BJ (cell line): ENCODE results near the gene IMP4. TPM values are rescaled to one million over a fixed set of nuclear protein-coding genes. Genes with fewer than 3 reads are reported as not detected.

ENCODE experiments used
- CTCF ChIA-PET: fragments of 350-600 bp; formaldehyde crosslinking; extraction: SDS; loops from one replicate; lab custom pipeline; 2021; ENCODE audit warnings: antibody characterized with exemption, inconsistent platforms; lab: Yijun Ruan, JAX
- POLR2A ChIA-PET: fragments of 300-600 bp; sonication (Branson Sonifier 250); formaldehyde crosslinking; extraction: SDS; loops from one replicate; lab custom pipeline; 2021; ENCODE audit warnings: antibody characterized with exemption; lab: Charles Lee
- DNase-seq: peaks from one replicate; pipeline ENCODE4 v3.0.0-alpha.2; 2011; ENCODE audit warnings: low read depth
- H3K27me3 ChIP-seq: 2 replicates; pipeline ENCODE4 v1.6.0; 2011; ENCODE audit warnings: low read length; ENCODE audit not compliant: control insufficient read depth, insufficient read depth
- H3K36me3 ChIP-seq: 2 replicates; pipeline ENCODE4 v1.5.1; 2011; ENCODE audit warnings: low read length; ENCODE audit not compliant: control insufficient read depth, insufficient read depth
- H3K4me3 ChIP-seq: 2 replicates; pipeline ENCODE4 v1.5.1; 2011; ENCODE audit warnings: low read depth, mild to moderate bottlenecking, control low read depth, low read length
- polyA plus RNA-seq: library from polyadenylated mRNA; depleted of rRNA; stranded (reverse); fragments of >200 nt; gene quantifications from 2 replicates; pipeline ENCODE4 v1.2.3, GENCODE V29; 2011
- TF ChIP-seq, protein P1 (sequence below): IDR thresholded peaks from 2 replicates; pipeline ENCODE4 v1.5.1; 2011; ENCODE audit warnings: low read depth, mild to moderate bottlenecking, control low read depth, inconsistent platforms, low read length, moderate library complexity; ENCODE audit not compliant: insufficient read depth

IMP4 gene
- polyA plus RNA-seq, 1 experiment: 144 TPM

DNA sequence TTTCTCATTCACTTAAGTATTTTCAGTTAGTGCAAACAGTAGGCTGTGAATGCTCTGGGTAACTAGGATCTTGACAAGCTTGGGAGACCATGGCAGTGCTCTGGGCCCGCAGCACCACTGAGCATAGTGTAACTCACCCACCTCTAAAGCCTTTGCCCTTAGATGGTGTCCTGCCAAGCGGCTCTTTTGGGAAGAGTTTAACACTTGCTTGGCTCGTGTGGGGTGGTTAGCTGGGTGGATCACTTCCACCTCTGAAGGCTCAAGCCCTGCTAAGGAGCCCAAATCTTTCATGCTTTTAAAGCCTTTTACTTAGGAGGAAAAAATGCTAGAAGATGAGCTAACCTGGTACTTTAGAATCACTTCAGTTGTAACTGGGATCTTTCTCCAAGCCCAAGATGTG is 47.1 kb downstream of the IMP4 start:
- ChIA-PET CTCF (interaction anchor here (1.1 to 3.0 kb wide), 2 partner anchors 12 to 17 kb away, joined by 5 to 14 read pairs; no protein-coding TSS in a partner anchor), POLR2A (no interaction called here)

DNA sequence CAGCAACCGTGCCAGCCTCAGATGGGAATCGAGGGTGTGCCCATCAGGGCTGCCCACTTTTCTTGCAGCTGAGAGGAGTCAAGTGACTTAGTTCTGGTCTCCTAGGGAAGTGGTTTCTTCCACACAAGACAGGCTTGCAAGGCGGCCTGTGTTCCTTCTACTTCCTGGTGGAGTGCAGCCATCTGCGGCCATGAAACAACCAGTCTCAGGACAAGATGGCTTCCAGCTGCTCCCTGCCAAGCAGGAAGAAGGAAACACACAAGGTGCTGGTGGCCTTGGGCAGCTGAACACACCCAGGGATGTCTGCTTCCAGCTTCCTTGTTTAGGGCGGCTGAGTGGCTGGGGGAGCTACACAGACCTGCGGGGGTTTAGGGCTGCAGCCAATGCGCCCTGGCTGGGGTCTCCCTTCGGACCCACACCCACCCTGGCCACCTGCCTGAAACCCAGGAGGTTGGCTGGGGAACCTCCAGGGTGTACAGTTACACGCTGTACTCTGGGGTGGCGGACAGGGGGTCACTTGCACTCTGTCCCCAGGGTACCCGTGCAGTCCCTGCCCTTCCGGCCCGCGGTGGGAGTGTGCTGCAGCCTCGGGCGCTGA is 47.9 kb downstream of the IMP4 start:
- no peak for DNase-seq
- Histone ChIP-seq H3K36me3 (peaks cover under 1% of the 10 kb centered on the region; the same call in 1 of the 2 replicates), H3K4me3 (peak overlapping the region; percentile 62), H3K27me3 (no peaks in the 10 kb centered on the region)
- ChIA-PET CTCF (interaction anchor here (1.1 to 3.0 kb wide), 2 partner anchors 13 to 17 kb away, joined by 5 to 14 read pairs; no protein-coding TSS in a partner anchor), POLR2A (interaction anchor here (0.6 kb wide), 1 partner anchor 747 kb away, joined by 3 read pairs; no protein-coding TSS in a partner anchor)
- TF ChIP-seq, protein P1, sequence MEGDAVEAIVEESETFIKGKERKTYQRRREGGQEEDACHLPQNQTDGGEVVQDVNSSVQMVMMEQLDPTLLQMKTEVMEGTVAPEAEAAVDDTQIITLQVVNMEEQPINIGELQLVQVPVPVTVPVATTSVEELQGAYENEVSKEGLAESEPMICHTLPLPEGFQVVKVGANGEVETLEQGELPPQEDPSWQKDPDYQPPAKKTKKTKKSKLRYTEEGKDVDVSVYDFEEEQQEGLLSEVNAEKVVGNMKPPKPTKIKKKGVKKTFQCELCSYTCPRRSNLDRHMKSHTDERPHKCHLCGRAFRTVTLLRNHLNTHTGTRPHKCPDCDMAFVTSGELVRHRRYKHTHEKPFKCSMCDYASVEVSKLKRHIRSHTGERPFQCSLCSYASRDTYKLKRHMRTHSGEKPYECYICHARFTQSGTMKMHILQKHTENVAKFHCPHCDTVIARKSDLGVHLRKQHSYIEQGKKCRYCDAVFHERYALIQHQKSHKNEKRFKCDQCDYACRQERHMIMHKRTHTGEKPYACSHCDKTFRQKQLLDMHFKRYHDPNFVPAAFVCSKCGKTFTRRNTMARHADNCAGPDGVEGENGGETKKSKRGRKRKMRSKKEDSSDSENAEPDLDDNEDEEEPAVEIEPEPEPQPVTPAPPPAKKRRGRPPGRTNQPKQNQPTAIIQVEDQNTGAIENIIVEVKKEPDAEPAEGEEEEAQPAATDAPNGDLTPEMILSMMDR: no peak

More for the DNA sequence above, 47.1 kb downstream of the IMP4 start:
- Histone ChIP-seq H3K27me3 (no peaks in the 10 kb centered on the region), H3K36me3 (peaks cover 1% of the 10 kb centered on the region; the same call in 1 of the 2 replicates), H3K4me3 (no peak overlapping the region)
- TF ChIP-seq, protein P1: no peak
- DNase-seq: no peak

DNA sequence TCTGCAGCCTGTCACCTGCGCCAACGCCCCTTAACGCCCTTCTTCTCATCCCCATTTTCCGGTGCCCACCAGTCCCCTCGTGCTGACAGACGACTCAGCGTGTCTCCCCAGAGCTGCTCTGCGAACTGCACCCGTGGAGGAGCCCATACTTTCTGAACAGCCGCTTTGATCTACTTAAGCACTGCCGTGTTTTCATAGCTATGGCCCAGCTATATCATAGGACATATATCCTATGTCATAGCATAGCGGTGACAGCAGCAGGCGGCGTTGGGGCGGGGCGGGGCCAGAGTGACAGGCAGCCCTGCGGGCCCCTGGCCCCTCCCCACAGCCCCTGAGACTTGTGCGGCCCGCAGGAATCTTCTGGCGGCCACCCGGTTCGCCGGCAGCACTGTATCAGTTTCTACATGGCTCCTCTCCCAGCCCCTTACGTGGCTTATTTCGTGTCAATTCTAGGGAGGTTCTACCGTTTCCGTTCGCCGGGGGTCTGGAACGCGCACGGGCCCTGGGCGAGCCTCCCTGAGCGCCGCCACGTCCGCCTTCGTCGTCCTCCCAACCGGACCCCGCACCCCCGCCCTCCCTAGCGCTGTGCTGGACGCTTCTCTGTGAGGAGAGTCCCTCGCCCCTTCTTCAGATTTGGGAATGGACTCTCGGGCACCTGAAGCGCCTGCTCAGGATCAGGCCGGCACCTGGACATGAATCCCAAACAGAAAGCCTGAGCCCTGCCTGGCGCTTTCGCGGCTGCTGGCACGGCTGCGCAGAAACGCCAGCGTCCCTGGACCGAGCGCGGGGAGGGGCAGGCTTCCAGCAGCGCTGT is 48.6 kb downstream of the IMP4 start:
- TF ChIP-seq, protein P1: no peak
- H3K27me3 ChIP-seq: no peaks in the 10 kb centered on the region
- no peaks in the 10 kb centered on the region for H3K36me3 ChIP-seq
- POLR2A ChIA-PET: interaction anchor here (0.6 kb wide), 1 partner anchor 746 kb away, joined by 3 read pairs; no protein-coding TSS in a partner anchor
- H3K4me3 ChIP-seq: peak overlapping the region; percentile 62
- no peak for DNase-seq
- CTCF ChIA-PET: interaction anchor here (1.2 kb wide), 1 partner anchor 36 kb away, joined by 4 read pairs; no protein-coding TSS in a partner anchor

DNA sequence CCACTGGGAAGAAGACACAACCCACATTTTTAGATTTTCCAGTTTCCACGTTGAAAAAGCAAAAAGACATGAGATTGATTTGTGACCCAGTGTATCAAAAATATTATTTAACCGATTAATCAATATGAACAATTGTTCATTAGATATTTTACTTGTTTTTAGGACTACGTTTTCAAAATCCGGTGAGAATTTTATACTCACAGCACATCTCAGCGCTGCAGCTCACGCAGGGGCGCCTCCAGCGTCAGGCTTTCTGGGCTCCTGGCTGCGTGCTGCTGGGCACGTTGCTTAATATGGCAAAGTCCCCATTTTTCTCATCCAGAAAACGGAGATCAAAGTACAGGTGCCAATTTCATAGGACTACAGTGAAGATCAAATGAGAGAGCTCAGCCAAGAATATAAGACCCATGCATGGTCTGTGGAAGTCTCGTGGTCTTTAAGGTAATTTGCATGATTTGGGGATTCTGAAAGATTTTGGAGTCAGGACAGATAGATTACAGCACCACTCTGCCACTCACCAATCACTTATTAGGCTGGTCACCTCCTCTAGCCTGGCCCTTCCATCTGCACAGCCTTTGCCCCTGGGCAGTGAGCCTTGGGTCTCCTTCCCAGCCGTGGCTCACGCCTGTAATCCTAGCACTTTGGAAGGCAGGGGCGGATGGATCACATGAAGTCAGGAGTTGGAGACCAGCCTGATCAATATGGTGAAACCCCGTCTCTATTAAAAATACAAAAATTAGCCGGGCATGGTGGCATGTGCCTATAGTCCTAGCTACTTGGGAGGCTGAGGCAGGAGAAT is 49.4 kb downstream of the IMP4 start:
- ChIA-PET POLR2A (no interaction called here), CTCF (interaction anchor here (1.2 kb wide), 2 partner anchors 21 to 35 kb away, joined by 3 to 4 read pairs; no protein-coding TSS in a partner anchor)
- peak overlapping the region; percentile 62 for H3K4me3 ChIP-seq
- no peaks in the 10 kb centered on the region for H3K27me3 ChIP-seq
- TF ChIP-seq, protein P1: peak; percentile 28; the same call in 1 of the 2 replicates
- H3K36me3 ChIP-seq: no peaks in the 10 kb centered on the region
- no peak for DNase-seq
